Suppressor macrophage (primary cell): ENCODE data around the gene C14orf119.

Experiments used
- DNase-seq, 4 experiments: peaks; one replicate each; pipeline ENCODE4 v3.0.0-alpha.2; 2020 to 2022

Gene C14orf119

GRCh38 chr14:23127861-23128260 is 32.6 kb downstream of the C14orf119 start:
- no peak for DNase-seq

GRCh38 chr14:23128969-23129758 is 33.9 kb downstream of the C14orf119 start:
- no peak for DNase-seq

- no peak for DNase-seq
These were observed 34.5 kb downstream of the C14orf119 start for GRCh38 chr14:23129759-23130316.

GRCh38 chr14:23130871-23131270 is 35.6 kb downstream of the C14orf119 start:
- DNase-seq, result peak in 1 of 4 experiments; percentile 31

- no peak for DNase-seq
These were observed 36.2 kb downstream of the C14orf119 start for GRCh38 chr14:23131482-23131881.

- no peak for DNase-seq
These were observed 37.7 kb downstream of the C14orf119 start for GRCh38 chr14:23132970-23133369.

- DNase-seq, result no peak
These were observed 41.3 kb downstream of the C14orf119 start for GRCh38 chr14:23136566-23137133.

GRCh38 chr14:23137192-23137812 is 42.0 kb downstream of the C14orf119 start:
- no peak for DNase-seq

- DNase-seq, result no peak
These were observed 42.7 kb downstream of the C14orf119 start for GRCh38 chr14:23137813-23138535.

- DNase-seq, result no peak
These were observed 44.6 kb downstream of the C14orf119 start for GRCh38 chr14:23139874-23140273.

GRCh38 chr14:23140371-23140770 is 45.1 kb downstream of the C14orf119 start:
- no peak for DNase-seq

- no peak for DNase-seq
These were observed 46.6 kb downstream of the C14orf119 start for GRCh38 chr14:23141706-23142444.

GRCh38 chr14:23142826-23143225 is 47.5 kb downstream of the C14orf119 start:
- DNase-seq, result no peak

- no peak for DNase-seq
These were observed 48.6 kb downstream of the C14orf119 start for GRCh38 chr14:23143911-23144310.

- DNase-seq, result no peak
These were observed 50.6 kb downstream of the C14orf119 start for GRCh38 chr14:23145794-23146350.

GRCh38 chr14:23146351-23146910 is 51.1 kb downstream of the C14orf119 start:
- DNase-seq, result no peak

- DNase-seq, result no peak
These were observed 51.7 kb downstream of the C14orf119 start for GRCh38 chr14:23146980-23147379.

- no peak for DNase-seq
These were observed 52.4 kb downstream of the C14orf119 start for GRCh38 chr14:23147676-23148075.

GRCh38 chr14:23148591-23149249 is 53.4 kb downstream of the C14orf119 start:
- DNase-seq, result no peak

GRCh38 chr14:23149745-23150144 is 54.4 kb downstream of the C14orf119 start:
- DNase-seq, result no peak
